ENCODE results near the gene ATP1A2. TPM values are rescaled to one million over a fixed set of nuclear protein-coding genes. Genes with fewer than 3 reads are reported as not detected.

Gene ATP1A2
- total and polyA plus RNA-seq, 10 of the 15 experiments (the other 5 are each of a cell fraction or from before 2014, with no cell fraction given) = 0.15 TPM; not detected in 9

DNA sequence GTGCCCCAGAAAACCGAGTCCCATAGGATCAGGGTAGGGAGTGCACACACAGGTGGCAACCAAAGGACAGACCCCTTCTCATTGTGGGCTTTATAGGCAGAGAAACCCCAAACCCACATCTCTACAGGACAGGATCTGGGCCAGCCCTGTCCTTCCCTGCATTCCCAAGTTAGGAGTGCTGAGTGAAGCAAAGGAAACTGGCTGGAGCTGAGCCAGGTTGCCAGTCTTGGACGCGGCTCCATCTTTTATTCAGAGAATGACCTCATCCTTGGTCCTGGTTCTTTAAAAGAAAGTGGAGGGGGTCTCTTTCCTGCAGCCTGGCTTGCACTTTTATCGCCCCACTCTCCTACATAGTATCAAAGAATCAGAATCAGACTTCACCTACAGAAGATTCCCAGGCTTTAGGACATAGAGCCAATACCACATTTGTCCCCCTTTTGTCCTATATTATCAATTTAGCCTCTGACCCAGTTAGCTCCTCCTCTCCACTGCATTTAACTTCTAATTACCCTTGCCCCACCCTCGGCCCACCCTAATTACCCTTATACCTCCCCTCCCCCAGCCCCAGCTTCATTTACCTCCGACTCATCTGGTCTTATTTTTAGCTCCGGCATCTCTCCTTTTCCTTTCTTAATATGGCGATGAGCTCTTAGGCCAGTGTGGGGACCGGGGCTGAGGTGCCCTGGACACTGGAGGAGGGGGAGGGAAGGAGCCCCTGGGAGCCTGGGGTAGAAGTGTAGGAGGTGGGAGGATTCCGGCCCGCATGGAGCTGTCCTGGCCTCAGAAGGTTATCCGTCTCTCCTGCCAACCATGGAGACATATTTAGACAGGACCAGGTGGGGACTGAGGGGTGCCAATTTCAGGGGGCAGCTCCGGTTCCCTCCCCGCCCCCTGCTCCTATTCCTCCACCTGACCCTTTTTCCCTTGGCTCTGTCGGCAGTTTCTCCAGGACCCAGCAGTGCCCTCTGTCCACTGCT, 74.4 kb downstream of the ATP1A2 start, which contains the start of gene CASQ1:
CASQ1 (plus strand) TSS at position 927 of the 977 bp plus-strand sequence. CDS start 177 bp downstream, outside the sequence.
- no peak within 1 kb of the TSS for H3K9ac ChIP-seq (ENCODE audit: control insufficient read depth, insufficient read depth, low read length)
- in situ Hi-C loops (cut with MboI) = loop anchor here (5.0 kb wide), 1 partner anchor 102 kb away; no protein-coding TSS in a partner anchor
- no peak within 1 kb of the TSS for H3K4me3 ChIP-seq
- no peak for FAIRE-seq
- ChIA-PET CTCF (interaction anchor here (0.6 to 8.7 kb wide), 11 partner anchors 14 to 187 kb away, joined by 3 to 273 read pairs (median 7); partner anchors contain the start of gene PEX19), POLR2A (interaction anchor here (0.7 to 0.8 kb wide), 2 partner anchors 25 to 391 kb away, joined by 3 to 5 read pairs; no protein-coding TSS in a partner anchor), SMC1A (ENCODE audit: uncharacterized antibody, unreplicated experiment) (interaction anchor here (0.7 to 5.6 kb wide), 11 partner anchors 11 to 186 kb away, joined by 3 to 123 read pairs (median 6); no protein-coding TSS in a partner anchor), RAD21 (ENCODE audit: unreplicated experiment) (interaction anchor here (0.7 to 5.4 kb wide), 10 partner anchors 14 to 189 kb away, joined by 3 to 128 read pairs (median 8); partner anchors contain the start of gene PEA15)
- DNase-seq (ENCODE audit: low read depth, low spot score) = no peak
- no peak for ATAC-seq
- no peaks in the 10 kb centered on the region for H3K79me2 ChIP-seq (ENCODE audit: control insufficient read depth, insufficient read depth, low read length)
- peaks cover 10% of the 10 kb centered on the region; the same call in 1 of the 2 replicates for H3K4me1 ChIP-seq (ENCODE audit: control insufficient read depth, insufficient read depth, low read length)
- H3K36me3 ChIP-seq (ENCODE audit: control insufficient read depth in 2 of 2, insufficient read depth in 2 of 2, low read length in 1 of 2) = no peaks in the 10 kb centered on the region
- peaks cover 0 to 3% of the 10 kb centered on the region in 2 experiments; a peak in 1 of 4 replicates for H3K27me3 ChIP-seq (replicated peaks in 1 of 2; ENCODE audit: control insufficient read depth in 2 of 2, insufficient read depth in 2 of 2, low read length in 1 of 2)
- H3K27ac ChIP-seq (ENCODE audit: control insufficient read depth, insufficient read depth) = no peak within 1 kb of the TSS
- no peak within 1 kb of the TSS for H3K4me2 ChIP-seq (ENCODE audit: control insufficient read depth, insufficient read depth)
- H3K9me3 ChIP-seq (replicated peaks; ENCODE audit: control insufficient read depth, insufficient read depth, low read length) = no peaks in the 10 kb centered on the region
- no peaks in the 10 kb centered on the region for H4K20me1 ChIP-seq (ENCODE audit: control insufficient read depth, insufficient read depth)
- WGBS (ENCODE audit: insufficient coverage, insufficient replicate concordance, low lambda C conversion rate, missing lambda C conversion rate) = 51% methylated on average over 11 of the region's 15 CpGs
- no TSS peak for BruUV-seq (replicated peaks)
- no peak within 1 kb of the TSS for H2AFZ ChIP-seq (ENCODE audit: control insufficient read depth, low read depth, low read length)
- intact Hi-C loops (cut with micrococcal nuclease; ENCODE audit: unreplicated experiment) = loop anchor here (5.0 kb wide), 1 partner anchor 417 kb away; no protein-coding TSS in a partner anchor
- no peak for TF ChIP-seq RFX5 (IDR thresholded peaks at IDR 0.05; ENCODE audit: low read depth, low read length)
- TF ChIP-seq SUPT20H (IDR thresholded peaks at IDR 0.05; ENCODE audit: borderline replicate concordance, control insufficient read depth, low read depth, low read length) = no peak
- TF ChIP-seq CBX5 (IDR thresholded peaks at IDR 0.05; ENCODE audit: low read depth) = no peak
- TF ChIP-seq, protein P1, sequence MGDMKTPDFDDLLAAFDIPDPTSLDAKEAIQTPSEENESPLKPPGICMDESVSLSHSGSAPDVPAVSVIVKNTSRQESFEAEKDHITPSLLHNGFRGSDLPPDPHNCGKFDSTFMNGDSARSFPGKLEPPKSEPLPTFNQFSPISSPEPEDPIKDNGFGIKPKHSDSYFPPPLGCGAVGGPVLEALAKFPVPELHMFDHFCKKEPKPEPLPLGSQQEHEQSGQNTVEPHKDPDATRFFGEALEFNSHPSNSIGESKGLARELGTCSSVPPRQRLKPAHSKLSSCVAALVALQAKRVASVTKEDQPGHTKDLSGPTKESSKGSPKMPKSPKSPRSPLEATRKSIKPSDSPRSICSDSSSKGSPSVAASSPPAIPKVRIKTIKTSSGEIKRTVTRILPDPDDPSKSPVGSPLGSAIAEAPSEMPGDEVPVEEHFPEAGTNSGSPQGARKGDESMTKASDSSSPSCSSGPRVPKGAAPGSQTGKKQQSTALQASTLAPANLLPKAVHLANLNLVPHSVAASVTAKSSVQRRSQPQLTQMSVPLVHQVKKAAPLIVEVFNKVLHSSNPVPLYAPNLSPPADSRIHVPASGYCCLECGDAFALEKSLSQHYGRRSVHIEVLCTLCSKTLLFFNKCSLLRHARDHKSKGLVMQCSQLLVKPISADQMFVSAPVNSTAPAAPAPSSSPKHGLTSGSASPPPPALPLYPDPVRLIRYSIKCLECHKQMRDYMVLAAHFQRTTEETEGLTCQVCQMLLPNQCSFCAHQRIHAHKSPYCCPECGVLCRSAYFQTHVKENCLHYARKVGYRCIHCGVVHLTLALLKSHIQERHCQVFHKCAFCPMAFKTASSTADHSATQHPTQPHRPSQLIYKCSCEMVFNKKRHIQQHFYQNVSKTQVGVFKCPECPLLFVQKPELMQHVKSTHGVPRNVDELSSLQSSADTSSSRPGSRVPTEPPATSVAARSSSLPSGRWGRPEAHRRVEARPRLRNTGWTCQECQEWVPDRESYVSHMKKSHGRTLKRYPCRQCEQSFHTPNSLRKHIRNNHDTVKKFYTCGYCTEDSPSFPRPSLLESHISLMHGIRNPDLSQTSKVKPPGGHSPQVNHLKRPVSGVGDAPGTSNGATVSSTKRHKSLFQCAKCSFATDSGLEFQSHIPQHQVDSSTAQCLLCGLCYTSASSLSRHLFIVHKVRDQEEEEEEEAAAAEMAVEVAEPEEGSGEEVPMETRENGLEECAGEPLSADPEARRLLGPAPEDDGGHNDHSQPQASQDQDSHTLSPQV (IDR thresholded peaks at IDR 0.05) = no peak
- no peak for TF ChIP-seq MXI1 (IDR thresholded peaks at IDR 0.05; ENCODE audit: low read depth, low read length)
- TF ChIP-seq, protein P2, sequence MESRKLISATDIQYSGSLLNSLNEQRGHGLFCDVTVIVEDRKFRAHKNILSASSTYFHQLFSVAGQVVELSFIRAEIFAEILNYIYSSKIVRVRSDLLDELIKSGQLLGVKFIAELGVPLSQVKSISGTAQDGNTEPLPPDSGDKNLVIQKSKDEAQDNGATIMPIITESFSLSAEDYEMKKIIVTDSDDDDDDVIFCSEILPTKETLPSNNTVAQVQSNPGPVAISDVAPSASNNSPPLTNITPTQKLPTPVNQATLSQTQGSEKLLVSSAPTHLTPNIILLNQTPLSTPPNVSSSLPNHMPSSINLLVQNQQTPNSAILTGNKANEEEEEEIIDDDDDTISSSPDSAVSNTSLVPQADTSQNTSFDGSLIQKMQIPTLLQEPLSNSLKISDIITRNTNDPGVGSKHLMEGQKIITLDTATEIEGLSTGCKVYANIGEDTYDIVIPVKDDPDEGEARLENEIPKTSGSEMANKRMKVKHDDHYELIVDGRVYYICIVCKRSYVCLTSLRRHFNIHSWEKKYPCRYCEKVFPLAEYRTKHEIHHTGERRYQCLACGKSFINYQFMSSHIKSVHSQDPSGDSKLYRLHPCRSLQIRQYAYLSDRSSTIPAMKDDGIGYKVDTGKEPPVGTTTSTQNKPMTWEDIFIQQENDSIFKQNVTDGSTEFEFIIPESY (IDR thresholded peaks at IDR 0.05) = no peak
- no peak for TF ChIP-seq POLR2A (IDR thresholded peaks at IDR 0.05; ENCODE audit: low read depth, low read length)
- no peak for TF ChIP-seq RUNX3 (IDR thresholded peaks at IDR 0.05; ENCODE audit: low read length)
- no peak for TF ChIP-seq ZNF384 (IDR thresholded peaks at IDR 0.05; ENCODE audit: borderline replicate concordance, low read depth, low read length)
- no peak for TF ChIP-seq MTA3 (IDR thresholded peaks at IDR 0.05; ENCODE audit: borderline replicate concordance, low read length)
- no peak for TF ChIP-seq KLF5 (IDR thresholded peaks at IDR 0.05; ENCODE audit: partially characterized antibody)
- TF ChIP-seq TCF7 (IDR thresholded peaks at IDR 0.05; ENCODE audit: borderline replicate concordance) = no peak
- TF ChIP-seq, protein P3, sequence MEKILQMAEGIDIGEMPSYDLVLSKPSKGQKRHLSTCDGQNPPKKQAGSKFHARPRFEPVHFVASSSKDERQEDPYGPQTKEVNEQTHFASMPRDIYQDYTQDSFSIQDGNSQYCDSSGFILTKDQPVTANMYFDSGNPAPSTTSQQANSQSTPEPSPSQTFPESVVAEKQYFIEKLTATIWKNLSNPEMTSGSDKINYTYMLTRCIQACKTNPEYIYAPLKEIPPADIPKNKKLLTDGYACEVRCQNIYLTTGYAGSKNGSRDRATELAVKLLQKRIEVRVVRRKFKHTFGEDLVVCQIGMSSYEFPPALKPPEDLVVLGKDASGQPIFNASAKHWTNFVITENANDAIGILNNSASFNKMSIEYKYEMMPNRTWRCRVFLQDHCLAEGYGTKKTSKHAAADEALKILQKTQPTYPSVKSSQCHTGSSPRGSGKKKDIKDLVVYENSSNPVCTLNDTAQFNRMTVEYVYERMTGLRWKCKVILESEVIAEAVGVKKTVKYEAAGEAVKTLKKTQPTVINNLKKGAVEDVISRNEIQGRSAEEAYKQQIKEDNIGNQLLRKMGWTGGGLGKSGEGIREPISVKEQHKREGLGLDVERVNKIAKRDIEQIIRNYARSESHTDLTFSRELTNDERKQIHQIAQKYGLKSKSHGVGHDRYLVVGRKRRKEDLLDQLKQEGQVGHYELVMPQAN (conservative IDR thresholded peaks at IDR 0.05) = no peak
- no peak for TF ChIP-seq DPF2 (IDR thresholded peaks at IDR 0.05)
- no peak for TF ChIP-seq ESRRA (IDR thresholded peaks at IDR 0.05; ENCODE audit: low read length)
